Kidney epithelial cell (primary cell): Measurements from ENCODE around the gene ZHX3. TPM values are rescaled to one million over a fixed set of nuclear protein-coding genes. Genes with fewer than 3 reads are reported as not detected.

Experiments
- DNase-seq: peaks from one replicate; pipeline ENCODE4 v3.0.0-alpha.2; 2010; ENCODE audit warnings: low read depth
- H3K27me3 ChIP-seq: 2 replicates; pipeline ENCODE4 v1.6.0; 2011; ENCODE audit warnings: low read length; ENCODE audit not compliant: control insufficient read depth, insufficient read depth
- H3K36me3 ChIP-seq: 2 replicates; pipeline ENCODE4 v1.5.1; 2011; ENCODE audit warnings: low read length; ENCODE audit not compliant: control insufficient read depth, insufficient read depth
- H3K4me3 ChIP-seq: 2 replicates; pipeline ENCODE4 v1.5.1; 2011; ENCODE audit warnings: low read depth, mild to moderate bottlenecking, control low read depth, low read length
- CTCF ChIP-seq: IDR thresholded peaks from 2 replicates; pipeline ENCODE4 v1.5.1; 2011; ENCODE audit warnings: mild to moderate bottlenecking, moderate library complexity, low read length, control low read depth, inconsistent platforms; ENCODE audit not compliant: insufficient read depth, poor library complexity, severe bottlenecking
- total RNA-seq: library from RNA; depleted of rRNA; stranded (reverse); fragments of >200 nt; gene quantifications from 2 replicates; pipeline ENCODE4 v1.2.3, GENCODE V29; 2015

The ZHX3 gene
- total RNA-seq, 1 donor from 2014 or later = 7.6 TPM

- H3K4me3 ChIP-seq = no peak overlapping the region
- no peaks in the 10 kb centered on the region for H3K36me3 ChIP-seq
- peaks cover 46% of the 10 kb centered on the region for H3K27me3 ChIP-seq
- no peak for DNase-seq
- TF ChIP-seq CTCF = no peak
Observed at GRCh38 chr20:41364236-41364855, 46.8 kb upstream of the ZHX3 start.

- H3K36me3 ChIP-seq = peaks cover 1% of the 10 kb centered on the region
- peaks cover 46% of the 10 kb centered on the region for H3K27me3 ChIP-seq
- H3K4me3 ChIP-seq = no peak overlapping the region
- TF ChIP-seq CTCF = no peak
- DNase-seq = no peak
Observed at GRCh38 chr20:41363601-41364000, 46.1 kb upstream of the ZHX3 start.

GRCh38 chr20:41362748-41363140, 45.2 kb upstream of the ZHX3 start:
- no peak for TF ChIP-seq CTCF
- DNase-seq = no peak
- H3K4me3 ChIP-seq = no peak overlapping the region
- peaks cover 42% of the 10 kb centered on the region for H3K27me3 ChIP-seq
- peaks cover 1% of the 10 kb centered on the region for H3K36me3 ChIP-seq

GRCh38 chr20:41361757-41362747, 44.5 kb upstream of the ZHX3 start:
- Histone ChIP-seq H3K4me3 (no peak overlapping the region), H3K27me3 (peaks cover 35% of the 10 kb centered on the region), H3K36me3 (peaks cover 1% of the 10 kb centered on the region)
- TF ChIP-seq CTCF = no peak
- no peak for DNase-seq

GRCh38 chr20:41360831-41361756, 43.6 kb upstream of the ZHX3 start:
- Histone ChIP-seq H3K4me3 (no peak overlapping the region), H3K27me3 (peaks cover 30% of the 10 kb centered on the region), H3K36me3 (peaks cover 1% of the 10 kb centered on the region)
- no peak for DNase-seq
- TF ChIP-seq CTCF = no peak
